CD4-positive, alpha-beta T cell treated with Interleukin-2 at 100 ng/mL for 4 hours (primary cell): ENCODE results near the gene ACSM6.
A peak's percentile ranks its signal among the peaks of the same experiment; 100 is the strongest.

Experiments used
- DNase-seq: peaks from one replicate; pipeline ENCODE4 v3.0.0-alpha.2; 2020; ENCODE audit warnings: low spot score

The ACSM6 gene

DNA sequence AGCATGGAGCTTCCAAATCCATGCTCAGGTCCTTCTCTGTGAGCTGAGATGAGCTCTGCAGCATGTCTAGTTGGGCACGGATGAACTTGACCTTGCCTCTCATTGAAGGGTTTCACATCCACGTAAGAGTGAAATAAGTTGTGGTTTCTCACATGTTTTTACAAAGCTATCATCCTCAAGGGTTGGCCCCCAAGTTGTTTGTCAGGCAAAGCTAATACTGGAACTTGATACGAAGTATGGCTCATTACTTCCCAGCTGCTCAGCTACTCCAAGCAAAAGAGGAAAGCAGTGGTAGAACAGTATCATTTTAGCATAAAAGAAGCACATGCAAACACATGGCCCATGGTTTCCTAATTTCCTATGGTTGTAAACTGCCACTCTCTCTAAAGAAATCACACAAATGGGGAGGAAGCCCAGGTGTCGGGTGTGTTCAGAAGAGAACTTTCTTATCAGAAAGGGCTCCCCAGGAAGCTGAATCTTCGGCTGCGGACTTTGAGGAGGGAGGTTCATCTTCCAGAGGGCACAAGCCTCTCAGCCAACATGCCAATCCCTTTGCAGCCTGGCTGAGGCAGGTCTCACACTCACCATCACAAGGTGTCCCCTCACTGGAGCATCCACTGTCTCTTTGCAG lies 51.5 kb downstream of the ACSM6 start:
- no peak for DNase-seq

DNA sequence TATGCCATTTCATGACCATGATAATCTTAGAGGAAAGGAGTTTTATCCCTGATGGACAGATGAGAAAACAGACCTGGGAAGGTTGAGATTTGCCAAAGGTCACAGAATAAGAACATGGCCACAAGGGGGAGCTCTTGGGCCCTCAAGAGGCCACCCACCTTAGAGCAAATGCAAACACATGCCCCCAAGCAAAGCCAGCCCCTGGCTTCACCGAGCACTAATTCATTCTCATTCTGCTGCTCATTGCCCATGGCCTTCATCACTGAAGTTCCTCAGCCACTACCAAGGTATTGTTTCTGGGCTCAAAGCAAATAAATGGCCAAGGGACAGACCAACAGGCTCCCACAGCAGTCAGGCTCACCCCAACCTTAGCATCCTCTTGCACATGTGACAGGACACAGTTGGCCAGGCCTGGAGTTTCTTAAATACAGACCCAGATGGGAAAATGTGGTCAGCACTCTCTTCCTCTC lies 52.6 kb downstream of the ACSM6 start:
- DNase-seq, result peak; percentile 58

DNA sequence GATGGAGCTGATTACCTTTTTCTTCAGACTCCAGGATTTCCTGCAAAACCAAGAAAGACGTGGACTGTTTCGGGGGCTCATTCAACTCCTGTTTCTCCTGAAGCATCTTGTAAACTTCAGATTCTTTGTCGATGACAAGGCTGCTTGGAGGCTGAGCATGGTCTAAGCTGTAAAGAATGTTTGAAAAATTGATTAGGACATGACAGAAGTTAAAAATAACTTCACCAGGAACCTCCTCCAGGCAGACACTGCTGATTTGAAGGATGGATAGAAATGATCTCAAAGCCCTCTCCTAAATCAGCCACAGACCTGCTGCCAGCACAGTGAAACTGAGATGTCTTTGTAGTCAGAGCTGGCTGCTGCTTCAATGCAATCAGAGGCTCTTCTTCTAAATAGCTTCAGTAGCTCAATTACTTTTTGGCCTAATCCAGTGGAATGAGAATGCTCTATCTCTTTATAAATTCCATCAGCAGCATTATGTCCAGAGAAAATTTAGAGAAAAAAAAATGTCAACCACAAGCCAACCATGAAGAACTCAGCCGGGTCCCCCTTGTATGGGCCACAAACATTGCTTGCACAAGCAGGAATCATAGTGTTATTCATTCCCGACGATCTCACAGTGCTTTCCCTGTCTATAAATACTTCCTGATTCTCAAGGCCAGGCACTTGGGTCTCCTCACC lies 53.3 kb downstream of the ACSM6 start:
- no peak for DNase-seq

DNA sequence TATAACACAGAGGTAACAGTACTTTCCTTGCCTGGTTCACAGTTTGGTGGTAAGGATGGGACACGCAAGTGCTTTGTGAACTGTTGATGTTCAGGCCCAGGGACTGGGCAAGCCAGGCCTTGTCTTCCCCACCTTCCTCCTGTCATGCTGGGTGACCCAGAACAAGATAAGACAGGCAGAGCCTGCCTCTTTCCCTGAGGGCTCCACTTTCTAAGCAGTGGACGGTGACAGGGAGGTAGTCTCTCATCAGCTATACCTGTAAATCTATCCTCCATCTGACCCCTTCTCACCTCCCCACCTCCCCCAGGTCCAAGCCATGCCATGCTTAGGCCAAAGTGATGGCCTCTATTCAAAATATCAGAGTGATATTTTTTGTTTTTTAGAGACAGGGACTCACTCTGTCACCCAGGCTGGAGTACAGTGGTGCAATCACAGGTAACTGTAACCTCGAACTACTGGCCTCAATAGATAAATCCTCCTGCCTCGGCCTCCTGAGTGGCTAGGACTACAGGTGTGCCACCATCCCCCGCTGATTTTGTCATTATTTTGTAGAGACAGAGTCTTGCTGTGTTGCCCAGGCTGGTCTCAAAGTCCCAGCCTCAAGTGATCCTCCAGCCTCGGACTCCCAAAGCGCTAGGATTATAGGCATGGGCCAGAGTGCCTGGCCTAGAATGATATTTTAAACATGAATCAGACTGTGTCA lies 54.0 kb downstream of the ACSM6 start:
- no peak for DNase-seq

DNA sequence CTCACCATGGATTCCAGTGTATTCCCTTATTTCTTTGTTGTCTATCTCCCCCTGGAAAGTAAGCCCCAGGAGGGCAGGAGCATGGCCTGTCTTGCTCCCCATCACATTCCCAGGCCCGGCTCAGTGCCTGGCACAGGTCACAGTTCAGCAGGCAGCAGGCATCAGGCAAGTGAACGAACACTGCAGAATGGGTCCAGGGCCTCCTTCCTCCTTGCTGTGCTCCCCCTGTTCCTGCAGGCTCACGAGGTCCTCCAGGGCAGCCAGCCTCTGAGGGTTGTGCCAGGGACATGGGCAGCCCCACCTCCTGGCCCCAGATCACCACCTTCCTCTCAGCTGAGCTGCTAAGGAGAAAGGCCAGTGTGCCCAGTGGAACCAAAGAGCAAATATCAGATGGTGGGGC lies 55.0 kb downstream of the ACSM6 start:
- DNase-seq, result no peak

DNA sequence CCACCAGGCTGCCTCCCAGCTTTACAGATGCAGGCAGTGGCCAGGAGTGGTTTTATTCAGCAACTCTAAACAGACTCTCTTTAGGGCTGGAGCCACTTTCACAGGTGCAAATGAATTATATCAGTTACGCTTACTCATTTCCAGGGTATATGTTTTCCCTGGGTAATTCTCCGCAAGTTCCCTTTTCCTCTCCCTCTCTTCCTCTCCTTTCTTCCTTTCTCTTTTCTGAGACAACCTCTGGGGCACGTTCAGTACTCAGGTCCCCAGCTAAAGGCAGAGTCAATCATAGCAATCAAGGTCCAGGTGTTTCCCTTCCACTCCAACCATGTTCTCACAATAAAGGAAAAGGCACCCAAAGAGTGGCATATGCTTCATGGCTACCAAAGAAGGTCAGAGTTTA lies 55.4 kb downstream of the ACSM6 start:
- no peak for DNase-seq

DNA sequence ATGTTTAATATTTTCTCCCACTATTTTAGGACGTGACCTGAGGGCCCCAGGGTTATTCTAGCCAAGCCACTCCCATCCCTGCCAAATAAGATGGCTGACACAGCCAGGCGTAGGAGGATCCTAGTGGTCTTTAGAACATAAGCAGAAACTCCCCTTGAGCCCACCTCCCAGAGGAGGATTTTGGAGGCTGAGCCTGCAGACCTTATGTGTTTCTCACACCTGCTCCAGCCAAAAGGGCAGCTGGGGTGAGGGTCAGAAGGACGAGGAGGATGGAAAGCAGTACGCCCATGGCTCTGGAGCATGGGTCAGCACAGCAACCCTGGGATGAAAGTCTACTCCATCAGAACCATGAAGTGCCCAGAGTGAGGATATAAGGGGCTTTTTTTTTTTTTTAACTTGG lies 56.8 kb downstream of the ACSM6 start:
- no peak for DNase-seq

DNA sequence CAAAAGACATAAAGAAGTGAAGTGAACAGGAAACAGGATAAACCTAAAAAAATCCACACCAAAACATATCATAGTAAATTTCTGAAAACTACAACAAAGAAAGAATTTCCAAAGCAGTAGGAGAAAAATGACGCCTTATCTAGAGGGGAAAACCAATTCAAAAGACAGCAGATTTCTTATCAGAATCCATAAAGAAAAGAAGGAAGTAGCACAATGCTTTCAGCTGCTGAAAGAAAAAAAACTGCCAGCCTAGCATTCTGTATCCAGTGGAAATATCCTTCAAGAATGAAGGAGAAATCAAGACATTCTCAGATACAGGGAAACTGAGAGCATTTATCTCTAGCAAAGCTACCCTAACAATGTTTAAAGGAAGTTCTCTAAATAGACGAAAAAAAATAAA lies 59.0 kb downstream of the ACSM6 start:
- DNase-seq, result no peak

DNA sequence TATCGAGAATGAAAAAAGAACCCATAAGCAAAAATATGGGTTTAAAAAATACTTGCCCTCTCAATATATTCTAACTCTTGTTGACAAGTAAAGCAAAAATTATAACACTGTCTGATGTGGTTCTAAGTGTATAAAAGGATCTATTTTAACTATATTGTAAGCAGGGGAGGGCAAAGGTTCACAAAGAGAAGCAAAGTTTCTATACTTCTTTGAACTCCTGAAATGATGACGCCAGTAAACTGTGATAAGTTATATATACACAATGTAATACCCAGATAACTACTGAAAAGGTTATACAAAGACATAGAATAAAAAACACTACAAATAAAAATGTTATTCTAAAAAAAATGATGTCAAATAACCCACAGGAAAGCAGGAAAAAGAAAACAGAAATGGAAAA lies 59.6 kb downstream of the ACSM6 start:
- no peak for DNase-seq

DNA sequence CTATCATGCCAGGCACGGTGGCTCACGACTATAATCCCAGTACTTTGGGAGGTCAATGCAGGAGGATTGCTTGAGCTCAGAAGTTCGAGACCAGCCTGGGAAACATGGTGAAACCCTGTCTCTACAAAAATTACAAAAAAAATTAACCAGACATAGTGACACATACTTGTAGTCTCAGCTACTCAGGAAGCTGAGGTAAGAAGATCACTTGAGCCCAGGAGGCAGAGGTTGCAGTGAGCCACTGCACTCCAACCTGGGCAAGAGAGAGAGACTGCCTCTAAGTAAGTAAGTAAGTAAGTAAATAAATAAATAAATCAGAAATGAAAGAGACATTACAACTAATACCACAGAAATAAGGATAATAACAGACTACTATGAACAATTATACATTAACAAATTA lies 60.6 kb downstream of the ACSM6 start:
- DNase-seq, result no peak

DNA sequence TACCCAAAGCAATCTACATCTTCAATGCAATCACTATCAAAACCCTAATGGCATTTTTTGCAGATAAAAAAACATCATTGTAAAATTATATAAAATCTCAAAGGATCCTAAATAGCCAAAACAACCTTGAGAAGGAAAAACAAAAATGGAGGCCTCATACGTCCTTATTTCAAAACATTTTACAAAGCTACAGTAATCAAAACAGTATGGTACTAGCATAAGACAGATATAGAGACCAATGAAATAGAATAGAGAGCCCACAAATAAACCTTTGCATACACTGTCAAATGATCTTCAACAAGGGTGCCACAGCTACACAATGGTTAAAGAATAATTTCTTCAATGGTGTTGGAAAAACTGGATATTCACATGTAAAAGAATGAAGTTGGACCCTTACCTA lies 62.2 kb downstream of the ACSM6 start:
- no peak for DNase-seq

DNA sequence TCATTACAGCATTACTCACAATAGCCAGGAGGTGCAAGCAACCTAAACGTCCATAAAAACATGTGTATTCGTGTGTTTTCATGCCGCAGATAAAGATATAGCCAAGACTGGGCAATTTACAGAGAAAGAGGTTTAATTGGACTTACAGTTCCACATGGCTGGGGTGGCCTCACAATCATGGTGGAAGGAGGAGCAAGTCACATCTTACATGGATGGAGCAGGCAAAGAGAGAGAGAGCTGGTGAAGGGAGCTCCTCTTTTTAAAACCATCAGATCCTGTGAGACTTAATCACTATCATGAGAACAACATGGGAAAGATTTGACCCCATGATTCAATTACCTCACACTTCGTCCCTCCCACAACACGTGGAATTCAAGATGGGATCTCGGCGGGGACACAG lies 63.8 kb downstream of the ACSM6 start:
- DNase-seq, result no peak

DNA sequence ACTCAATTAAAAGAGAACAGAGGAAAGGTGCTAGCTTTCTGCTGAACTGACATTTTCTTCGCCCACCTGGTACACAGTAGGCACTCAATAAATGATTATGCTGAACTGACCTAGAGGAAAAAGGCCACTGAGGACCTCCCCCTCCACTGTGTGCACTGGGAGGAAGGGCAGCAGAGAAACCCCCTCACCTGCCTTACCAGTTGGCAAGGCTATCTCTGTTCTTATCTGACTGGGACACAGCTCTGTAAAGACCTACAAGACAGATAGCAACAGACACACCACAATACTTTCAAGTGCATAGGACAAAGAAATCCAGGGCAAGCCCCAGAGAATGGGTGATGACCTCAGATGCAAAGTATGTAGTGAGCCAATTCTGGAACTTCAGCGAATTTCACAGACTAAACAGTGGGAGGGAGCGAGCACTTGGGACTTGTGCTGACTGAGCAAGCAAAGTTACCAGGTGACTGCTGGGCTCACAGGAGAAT lies 66.4 kb downstream of the ACSM6 start:
- DNase-seq, result no peak

DNA sequence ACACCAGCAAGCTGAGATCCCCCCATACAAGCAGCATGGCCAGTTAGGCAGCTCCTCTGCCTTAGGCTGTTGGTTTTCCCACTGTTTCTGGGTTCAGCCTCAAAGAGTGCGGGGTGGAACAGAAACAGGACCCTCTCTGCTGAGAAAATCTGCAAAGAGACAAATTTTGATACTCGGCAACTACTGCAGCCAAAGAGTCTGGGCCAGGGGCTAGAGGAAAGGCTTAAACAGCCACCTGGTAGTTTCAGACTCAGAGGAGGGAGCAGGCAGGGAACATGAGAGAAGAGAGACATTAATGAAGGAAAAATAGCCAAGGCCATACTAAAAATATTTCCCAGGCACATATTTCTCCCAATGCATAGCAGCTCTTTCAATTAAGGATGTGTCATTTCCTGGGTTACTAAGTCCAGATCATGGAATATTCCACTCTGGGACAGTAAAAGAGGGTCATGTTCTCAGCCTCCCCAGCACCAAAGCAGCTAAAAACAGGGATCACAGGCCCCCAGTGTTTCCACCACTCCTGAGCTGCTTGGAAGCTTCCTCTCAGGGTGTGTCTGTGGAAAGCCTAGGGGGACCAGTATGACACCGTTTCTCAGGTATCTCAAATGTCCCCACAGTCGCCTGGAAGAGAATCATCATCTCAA lies 67.0 kb downstream of the ACSM6 start:
- no peak for DNase-seq

DNA sequence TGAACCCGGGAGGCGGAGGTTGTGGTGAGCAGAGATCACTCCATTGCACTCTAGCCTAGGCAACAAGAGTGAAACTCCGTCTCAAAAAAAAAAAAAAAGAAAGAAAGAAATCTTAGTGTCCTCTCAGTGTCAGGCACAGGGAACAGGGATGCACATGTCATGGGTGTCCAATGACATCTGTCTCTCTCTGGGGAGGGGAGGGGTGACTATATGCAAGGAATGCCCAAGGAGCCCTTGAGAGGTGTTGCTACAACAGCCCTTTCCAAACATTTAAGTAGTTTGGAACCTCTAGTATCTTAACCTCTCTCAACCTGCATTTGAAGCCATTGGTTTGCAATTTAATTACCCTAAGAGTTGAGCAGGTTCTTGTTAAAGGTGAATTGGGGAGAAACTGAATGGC lies 67.9 kb downstream of the ACSM6 start:
- DNase-seq, result no peak

DNA sequence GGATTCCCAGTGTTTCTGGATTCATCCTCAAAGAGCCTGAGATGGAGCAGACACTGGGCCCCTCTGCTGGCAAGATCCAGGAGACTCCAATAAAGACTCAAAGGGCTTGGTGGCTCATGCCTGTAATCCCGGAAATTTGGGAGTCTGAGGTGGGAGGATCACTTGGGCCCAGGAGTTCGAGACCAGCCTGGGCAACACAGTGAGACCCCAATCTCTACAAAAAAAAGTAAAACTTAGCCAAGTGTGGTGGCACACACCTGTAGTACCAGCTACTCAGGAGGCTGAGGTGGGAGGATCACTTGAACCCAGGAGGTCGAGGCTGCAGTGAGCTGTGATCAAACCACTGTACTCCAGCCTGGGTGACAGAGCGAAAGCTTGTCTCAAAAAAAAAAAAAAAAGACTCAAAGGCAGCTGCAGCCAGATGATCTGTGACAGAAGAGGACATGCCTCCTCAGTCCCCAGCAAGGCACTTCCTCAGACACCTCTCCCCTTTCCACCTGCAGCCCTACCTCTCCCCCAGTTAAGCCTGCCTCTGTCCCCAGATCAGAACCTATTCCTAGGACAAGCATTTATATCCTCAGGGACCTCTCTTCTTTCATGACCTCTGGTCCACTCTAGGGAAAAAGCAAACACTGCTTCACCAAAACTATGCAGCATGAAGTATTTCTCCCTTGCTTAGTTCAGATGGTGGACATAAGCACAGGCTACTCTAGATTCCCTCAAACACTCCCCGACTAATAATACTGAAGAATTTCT lies 68.9 kb downstream of the ACSM6 start:
- DNase-seq, result no peak

DNA sequence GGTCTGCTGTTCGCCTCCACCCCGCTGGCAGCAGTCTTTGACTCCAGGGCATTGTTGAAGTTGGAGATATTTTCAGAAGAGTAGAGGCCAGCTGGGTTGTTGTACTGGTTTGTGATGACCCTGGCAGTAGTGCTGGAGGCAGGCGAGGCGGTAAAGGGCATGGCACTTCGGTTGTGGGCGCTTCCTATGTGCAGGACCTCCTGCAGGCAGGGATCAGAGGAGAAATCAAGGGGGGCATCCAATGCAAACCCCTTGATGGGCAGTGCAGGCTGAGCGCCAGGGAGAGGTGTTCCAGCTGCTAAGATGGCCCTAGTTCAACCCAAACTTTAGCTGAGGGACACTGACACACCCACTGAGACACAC lies 69.8 kb downstream of the ACSM6 start:
- DNase-seq, result no peak

DNA sequence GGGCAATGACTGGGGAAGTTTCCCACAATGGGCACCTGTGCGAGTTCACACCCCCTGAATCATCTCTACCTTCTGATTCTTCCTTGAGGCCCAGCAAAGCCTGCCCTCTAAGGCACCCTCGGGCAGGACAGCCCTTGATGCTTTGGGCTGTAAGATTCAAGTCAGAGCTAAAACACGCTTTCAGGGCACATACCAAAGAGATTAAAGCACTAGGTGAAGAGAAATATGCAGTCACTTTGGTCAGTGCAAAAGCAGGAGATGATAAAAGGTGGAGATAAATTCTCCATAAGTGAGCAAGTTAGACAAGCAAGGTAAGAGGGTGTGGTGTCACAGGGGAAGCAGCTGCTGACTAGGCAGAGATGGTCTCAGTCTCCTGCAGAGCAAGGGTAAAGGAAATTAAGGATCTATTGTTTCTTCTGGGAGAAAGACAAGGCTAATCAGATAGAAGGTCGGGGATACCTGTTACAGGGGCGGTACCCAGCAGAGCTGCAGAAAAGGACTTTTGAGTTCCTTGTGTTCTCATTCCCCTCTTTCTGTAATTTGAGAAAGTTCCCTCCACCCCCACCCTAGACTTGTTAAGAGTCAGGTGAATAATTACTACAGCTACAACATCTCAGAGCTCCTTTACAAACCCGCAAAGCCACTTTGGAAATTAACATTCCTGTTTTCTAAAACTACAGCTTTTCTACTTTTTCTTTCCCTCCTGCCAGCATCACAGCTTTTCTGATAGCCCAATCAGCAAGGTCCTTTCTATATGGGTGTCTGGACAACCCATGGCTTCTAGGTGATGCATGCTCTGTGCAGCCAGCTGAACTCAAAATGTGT lies 70.4 kb downstream of the ACSM6 start:
- DNase-seq, result no peak

DNA sequence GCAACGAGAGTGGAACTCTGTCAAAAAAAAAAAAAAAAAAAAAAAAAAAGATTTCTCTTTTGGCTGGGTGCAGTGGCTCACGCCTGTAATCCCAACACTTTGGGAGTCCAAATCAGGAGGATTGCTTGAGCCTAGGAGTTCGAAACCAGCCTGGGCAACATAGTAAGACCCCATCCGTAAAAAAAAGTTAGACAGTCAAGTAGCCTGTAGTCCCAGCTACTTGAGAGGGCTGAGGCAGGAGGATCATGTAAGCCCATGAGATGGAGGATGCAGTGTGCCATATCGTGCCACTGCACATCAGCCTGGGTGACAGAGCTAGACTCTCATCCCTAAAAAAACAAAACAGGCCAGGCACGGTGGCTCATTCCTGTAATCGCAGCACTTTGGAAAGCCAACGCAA lies 71.5 kb downstream of the ACSM6 start:
- DNase-seq, result no peak

DNA sequence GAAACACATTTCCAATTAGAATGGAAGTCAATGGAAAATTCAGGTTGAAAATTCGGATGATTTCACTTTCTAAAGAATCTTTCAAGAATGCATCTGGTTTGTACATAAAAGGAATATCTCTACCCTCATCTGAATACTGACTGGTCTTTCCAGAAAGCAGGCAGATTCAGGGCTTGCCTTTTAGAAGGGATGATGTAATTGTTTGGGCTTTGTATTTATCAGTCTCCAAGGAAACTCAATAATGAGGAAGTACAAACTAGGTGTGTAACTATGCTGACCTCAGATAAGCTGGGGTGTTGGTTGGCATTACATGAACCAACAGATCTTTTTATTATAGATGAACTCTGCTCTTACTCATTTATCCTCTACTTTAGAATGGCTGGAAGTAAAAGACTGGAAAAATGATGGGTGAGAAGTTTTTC lies 72.6 kb downstream of the ACSM6 start:
- peak; percentile 14 for DNase-seq

DNA sequence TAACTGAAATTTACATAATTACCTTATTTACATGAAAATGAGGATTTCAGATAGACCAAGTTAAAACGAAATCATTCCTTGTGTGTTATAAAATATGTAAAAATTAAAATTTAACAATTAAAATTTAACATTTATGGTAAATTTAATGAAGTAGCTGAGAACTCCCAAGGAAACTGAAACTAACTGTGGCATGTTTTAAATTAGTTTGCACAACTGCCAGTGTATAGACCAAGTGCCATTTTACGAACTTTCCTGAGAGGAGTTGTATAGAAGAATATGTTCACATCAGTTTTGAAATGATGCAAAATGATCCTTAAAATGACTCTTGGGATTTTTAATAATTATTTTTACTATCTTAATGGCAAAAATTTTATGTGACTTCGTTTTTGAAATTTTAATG lies 73.2 kb downstream of the ACSM6 start:
- no peak for DNase-seq
